ENCODE results near the gene SPATS2.

- no peak for TF ChIP-seq CTCF (IDR thresholded peaks at IDR 0.05 in 2 of 3, conservative IDR thresholded peaks at IDR 0.05 in 1 of 3; ENCODE audit: borderline replicate concordance in 1 of 3, insufficient read depth in 1 of 3, low read depth in 2 of 3, low read length in 2 of 3)
- no peak for TF ChIP-seq FOSL1 (IDR thresholded peaks at IDR 0.05; ENCODE audit: low read depth)
- TF ChIP-seq EGR1 (IDR thresholded peaks at IDR 0.05; ENCODE audit: low read depth) = no peak
- no peak for TF ChIP-seq POLR2A (IDR thresholded peaks at IDR 0.05; ENCODE audit: borderline replicate concordance, extremely low read depth, insufficient read depth, insufficient read length)
- no peak for TF ChIP-seq EZH2 (IDR thresholded peaks at IDR 0.05)
- TF ChIP-seq SRF (IDR thresholded peaks at IDR 0.05; ENCODE audit: low read depth) = no peak
- no peak for TF ChIP-seq POLR2AphosphoS5 (IDR thresholded peaks at IDR 0.05; ENCODE audit: low read depth, low read length)
- no peak for TF ChIP-seq CEBPB (IDR thresholded peaks at IDR 0.05; ENCODE audit: low read depth)
- TF ChIP-seq TCF7L2 (IDR thresholded peaks at IDR 0.05; ENCODE audit: borderline replicate concordance, extremely low read depth, insufficient read depth, insufficient read length) = no peak
- TF ChIP-seq EZH2phosphoT487 (IDR thresholded peaks at IDR 0.05; ENCODE audit: borderline replicate concordance) = no peak
- TF ChIP-seq SP1 (IDR thresholded peaks at IDR 0.05; ENCODE audit: low read depth) = no peak
- TF ChIP-seq YY1 (IDR thresholded peaks at IDR 0.05; ENCODE audit: extremely low read depth, insufficient replicate concordance, low read depth, low read length) = no peak
- TF ChIP-seq ELF1 (IDR thresholded peaks at IDR 0.05; ENCODE audit: borderline replicate concordance, low read depth) = no peak
Measured at GRCh38 chr12:49502590-49502989, 135.3 kb downstream of the SPATS2 start.
